IMR-90 (cell line): ENCODE data around the gene KIF1A.

Experiments used
- BHLHE40 ChIP-seq: fragments of 150-350 bp; IDR thresholded peaks from 2 replicates; pipeline ENCODE4 v1.6.1; 2016; ENCODE audit warnings: mild to moderate bottlenecking, low read depth, low read length
- CEBPB ChIP-seq: IDR thresholded peaks from 2 replicates; pipeline ENCODE4 v1.6.1; 2012; ENCODE audit warnings: low read depth, low read length, improper control_type of control experiment
- CHD1 ChIP-seq: IDR thresholded peaks from 2 replicates; pipeline ENCODE4 v1.6.1; 2012; ENCODE audit warnings: low read depth, low read length, improper control_type of control experiment
- CTCF ChIP-seq: conservative IDR thresholded peaks from 2 replicates; pipeline ENCODE4 v1.5.1; 2012; ENCODE audit warnings: mild to moderate bottlenecking, low read depth, low read length, improper control_type of control experiment
- MAFK ChIP-seq: IDR thresholded peaks from 2 replicates; pipeline ENCODE4 v1.6.1; 2012; ENCODE audit warnings: low read depth, low read length, improper control_type of control experiment
- MAZ ChIP-seq: IDR thresholded peaks from 2 replicates; pipeline ENCODE4 v1.6.1; 2012; ENCODE audit warnings: low read depth, mild to moderate bottlenecking, low read length, improper control_type of control experiment, moderate library complexity, borderline replicate concordance
- MXI1 ChIP-seq: IDR thresholded peaks from 2 replicates; pipeline ENCODE4 v1.6.1; 2012; ENCODE audit warnings: low read depth, mild to moderate bottlenecking, low read length, moderate library complexity, borderline replicate concordance
- POLR2A ChIP-seq: IDR thresholded peaks from 2 replicates; pipeline ENCODE4 v1.6.1; 2012; ENCODE audit warnings: mild to moderate bottlenecking, low read depth, low read length
- RAD21 ChIP-seq: IDR thresholded peaks from 2 replicates; pipeline ENCODE4 v1.6.1; 2012; ENCODE audit warnings: low read length, improper control_type of control experiment
- SMC3 ChIP-seq: fragments of 150-350 bp; IDR thresholded peaks from 2 replicates; pipeline ENCODE4 v1.6.1; 2016; ENCODE audit warnings: low read depth, mild to moderate bottlenecking, antibody characterized with exemption, low read length, moderate library complexity
- USF2 ChIP-seq: fragments of 150-350 bp; IDR thresholded peaks from 2 replicates; pipeline ENCODE4 v1.6.1; 2017; ENCODE audit warnings: mild to moderate bottlenecking, antibody characterized with exemption, low read length, low read depth

GRCh38 chr2:240717181-240717641 lies 102.8 kb downstream of the KIF1A start:
- TF ChIP-seq MAFK (no peak), CTCF (no peak), SMC3 (no peak), BHLHE40 (no peak), USF2 (no peak), POLR2A (no peak), MAZ (no peak), CHD1 (no peak), CEBPB (no peak), RAD21 (no peak), MXI1 (no peak)
